AG20443 (cell line): ENCODE measurements around the gene TUT4.
"Not testable (repeated sequence)": the region's sequence is repeated elsewhere in the genome, so short reads cannot be mapped to it uniquely, and the experiment has no call there.

Experiments used
- DNase-seq: peaks from one replicate; pipeline ENCODE4 v3.0.0; 2012; ENCODE audit warnings: low spot score, mixed read lengths

The TUT4 gene

GRCh38 chr1:52552505-52553361 lies at the start of gene TUT4:
Gene TUT4 (minus strand): TSS chr1:52553092. CDS start chr1:52526280, 26,812 bp downstream.
- DNase-seq = peak; percentile 70

- peak; percentile 79 for DNase-seq
These were observed 49.3 kb upstream of the TUT4 start, which contains the start of gene GPX7 for GRCh38 chr1:52601991-52602855. Gene GPX7 (plus strand): TSS chr1:52602371. CDS start chr1:52602410, 39 bp downstream.

DNA sequence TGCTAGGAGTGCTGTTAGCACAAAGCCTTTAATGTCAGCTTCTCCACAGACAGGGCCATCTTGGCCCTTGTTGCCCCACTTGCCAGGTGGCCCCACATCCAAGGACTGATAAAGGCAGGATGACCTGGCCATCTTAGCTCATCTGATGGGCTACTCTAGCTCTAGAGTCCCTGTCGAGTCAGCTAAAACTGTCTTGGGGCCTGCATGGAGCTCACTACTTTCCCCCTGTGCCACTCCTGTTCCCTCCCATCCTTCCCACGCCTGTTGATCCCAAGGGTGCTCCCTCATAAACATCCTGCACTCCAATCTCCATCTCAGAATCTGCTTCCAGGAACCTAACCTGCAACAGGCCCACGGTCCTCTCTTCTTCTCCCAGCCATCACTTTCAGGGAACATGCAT lies 48.6 kb upstream of the TUT4 start:
- no peak for DNase-seq

DNA sequence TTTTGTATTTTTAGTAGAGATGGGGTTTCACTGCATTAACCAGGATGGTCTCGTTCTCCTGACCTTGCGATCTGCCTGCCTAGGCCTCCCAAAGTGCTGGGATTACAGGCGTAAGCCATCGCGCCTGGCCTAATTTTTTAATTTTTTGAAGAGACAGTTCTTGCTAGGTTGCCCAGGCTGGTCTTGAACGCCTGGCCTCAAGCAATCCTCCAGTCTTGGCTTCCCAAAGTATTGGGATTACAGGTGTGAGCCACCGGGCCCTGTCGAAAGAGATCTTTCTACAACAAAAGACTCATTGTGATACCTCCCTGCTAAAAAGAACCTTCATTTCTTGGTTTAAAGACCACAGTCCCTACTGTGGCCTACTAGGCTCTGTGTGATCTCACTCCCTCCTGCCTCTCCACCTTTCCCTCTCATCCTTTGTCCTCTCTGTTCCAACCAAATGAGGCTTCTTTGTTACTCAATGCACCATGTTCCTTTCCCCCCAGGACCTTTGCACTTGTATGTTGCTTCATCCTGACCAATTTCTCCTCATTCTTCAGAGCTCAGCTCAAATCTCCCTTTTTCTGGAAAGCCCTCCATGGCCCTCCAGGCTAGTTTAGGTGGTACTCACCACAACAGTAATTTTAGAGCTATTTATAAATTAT lies 47.8 kb upstream of the TUT4 start:
- DNase-seq = no peak

DNA sequence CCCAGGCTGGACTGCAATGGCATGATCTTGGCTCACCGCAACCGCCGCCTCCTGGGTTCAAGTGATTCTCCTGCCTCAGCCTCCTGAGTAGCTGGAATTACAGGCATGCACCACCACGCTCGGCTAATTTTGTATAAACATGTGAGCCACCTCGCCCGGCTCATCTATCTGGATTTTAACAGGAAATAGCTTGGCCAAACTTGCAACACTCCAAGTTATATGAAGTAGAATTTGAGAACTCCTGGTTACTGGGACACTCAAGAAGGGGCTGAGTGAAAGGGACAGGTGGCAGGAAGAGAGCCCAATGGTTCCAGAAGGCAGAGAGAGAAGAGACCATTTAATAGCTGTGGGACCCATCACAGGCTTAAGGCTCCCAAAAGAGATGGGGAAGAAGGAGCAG lies 46.3 kb upstream of the TUT4 start:
- no peak for DNase-seq

- DNase-seq = no peak
These were observed 45.8 kb upstream of the TUT4 start for GRCh38 chr1:52598729-52599128.

DNA sequence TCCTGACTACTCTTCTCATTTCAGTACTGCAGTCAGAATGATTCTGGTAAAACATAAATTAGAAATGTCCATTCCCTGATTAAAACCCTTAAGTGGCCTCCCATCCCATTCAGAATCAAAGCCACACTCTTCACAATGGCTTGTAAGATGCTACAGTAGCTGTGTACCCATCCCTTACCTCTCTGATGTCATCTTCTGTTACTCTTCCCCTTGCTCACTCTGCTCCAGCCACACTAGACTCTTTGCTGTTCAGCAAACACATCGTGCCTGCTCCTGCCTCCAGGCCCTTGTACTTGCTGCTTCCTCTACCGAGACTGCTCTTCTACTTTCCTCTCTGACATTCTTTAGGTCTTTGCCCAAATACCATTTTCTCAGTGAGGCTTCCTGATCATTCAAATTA lies 45.0 kb upstream of the TUT4 start:
- no peak for DNase-seq

DNA sequence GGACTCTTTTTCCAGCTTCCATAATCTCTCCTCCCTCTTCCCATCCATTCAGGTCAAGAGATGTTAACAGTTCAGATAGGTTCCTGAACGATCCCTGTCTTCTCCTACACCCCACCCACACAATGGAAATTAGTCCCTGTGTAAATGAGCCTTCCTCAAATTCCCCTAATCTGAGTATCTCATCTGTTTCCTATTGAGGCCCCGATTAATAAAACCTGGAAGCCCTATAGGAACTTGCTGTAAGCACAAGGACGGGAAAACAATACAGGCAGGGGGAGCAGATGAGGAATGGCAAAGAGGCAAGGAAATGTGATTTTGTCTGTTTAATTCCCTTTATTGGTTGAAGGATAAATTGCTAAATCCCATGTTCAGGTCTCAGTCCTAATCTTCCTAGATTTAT lies 42.2 kb upstream of the TUT4 start:
- DNase-seq = no peak

- DNase-seq = no peak
These were observed 40.6 kb upstream of the TUT4 start for GRCh38 chr1:52593495-52593894.

DNA sequence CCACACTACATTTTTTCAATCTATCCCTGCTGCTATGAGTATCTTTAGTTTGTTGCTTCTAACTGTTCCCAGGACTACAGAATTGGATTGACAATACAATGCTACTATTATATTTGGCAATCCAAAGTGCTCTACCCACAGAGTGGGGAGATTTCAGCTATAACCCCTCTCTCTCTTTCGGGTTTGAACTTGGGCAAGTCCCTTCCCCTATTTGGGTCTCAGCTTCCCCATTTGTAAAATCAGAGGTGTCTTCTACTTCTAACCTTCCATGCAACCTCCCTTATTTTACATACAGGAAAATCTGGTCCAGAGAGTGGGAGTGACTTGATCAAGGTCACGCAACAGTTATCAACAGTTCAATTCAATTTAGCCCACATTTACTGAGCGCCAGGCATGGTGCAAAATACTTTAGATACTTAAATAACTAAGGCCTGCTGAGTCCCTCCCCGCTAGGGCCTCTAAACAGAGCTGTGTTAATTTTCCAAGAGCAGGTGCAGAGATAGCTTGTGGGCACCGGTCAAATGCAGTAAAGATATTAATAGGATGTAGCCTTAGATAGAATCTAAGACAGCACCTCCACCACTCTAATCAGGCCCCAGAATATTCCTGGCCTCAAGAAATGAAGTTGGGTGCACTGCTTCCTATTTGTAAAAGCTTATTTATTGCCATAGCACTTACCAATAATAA lies 39.9 kb upstream of the TUT4 start:
- no peak for DNase-seq

GRCh38 chr1:52590266-52590665 lies 37.4 kb upstream of the TUT4 start:
- DNase-seq = no peak

DNA sequence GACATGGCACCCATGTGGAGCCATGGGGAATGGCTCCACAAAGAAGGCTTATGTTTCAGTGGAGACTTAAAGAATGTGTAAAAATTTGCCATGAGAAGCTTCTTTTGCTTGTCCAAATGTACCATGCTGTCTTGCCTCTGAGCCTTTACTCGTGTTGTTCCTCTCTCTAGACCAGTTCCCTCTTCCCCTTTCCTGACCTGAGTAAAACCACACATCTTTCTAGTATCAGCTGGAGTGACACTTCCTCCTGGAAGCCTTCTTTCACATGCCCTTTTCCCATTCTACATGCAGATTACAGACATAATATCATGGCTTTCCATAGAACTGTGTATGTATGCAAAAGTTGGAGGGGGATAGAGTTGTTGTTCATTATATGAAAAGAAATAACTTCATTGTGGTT lies 35.6 kb upstream of the TUT4 start:
- no peak for DNase-seq

DNA sequence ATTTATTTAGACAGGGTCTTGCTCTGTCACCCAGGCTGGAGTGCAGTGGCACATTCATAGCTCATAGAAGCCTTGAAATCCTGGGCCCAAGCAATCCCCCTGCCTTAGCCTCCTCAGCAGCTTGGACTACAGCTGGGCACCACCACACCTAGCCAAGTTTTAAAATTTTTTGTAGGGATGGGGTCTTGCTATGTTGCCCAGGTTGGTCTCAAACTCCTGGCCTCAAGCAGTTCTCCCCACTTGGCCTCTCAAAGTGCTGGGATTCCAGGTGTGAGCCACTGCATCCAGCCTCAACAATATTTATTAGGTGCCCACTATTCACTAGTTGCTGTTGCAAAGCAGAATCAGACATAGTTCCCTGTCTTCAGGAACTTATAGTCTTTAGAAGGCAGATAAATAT lies 35.1 kb upstream of the TUT4 start:
- DNase-seq = no peak

- DNase-seq = no peak
These were observed 32.6 kb upstream of the TUT4 start for GRCh38 chr1:52585474-52585873.

DNA sequence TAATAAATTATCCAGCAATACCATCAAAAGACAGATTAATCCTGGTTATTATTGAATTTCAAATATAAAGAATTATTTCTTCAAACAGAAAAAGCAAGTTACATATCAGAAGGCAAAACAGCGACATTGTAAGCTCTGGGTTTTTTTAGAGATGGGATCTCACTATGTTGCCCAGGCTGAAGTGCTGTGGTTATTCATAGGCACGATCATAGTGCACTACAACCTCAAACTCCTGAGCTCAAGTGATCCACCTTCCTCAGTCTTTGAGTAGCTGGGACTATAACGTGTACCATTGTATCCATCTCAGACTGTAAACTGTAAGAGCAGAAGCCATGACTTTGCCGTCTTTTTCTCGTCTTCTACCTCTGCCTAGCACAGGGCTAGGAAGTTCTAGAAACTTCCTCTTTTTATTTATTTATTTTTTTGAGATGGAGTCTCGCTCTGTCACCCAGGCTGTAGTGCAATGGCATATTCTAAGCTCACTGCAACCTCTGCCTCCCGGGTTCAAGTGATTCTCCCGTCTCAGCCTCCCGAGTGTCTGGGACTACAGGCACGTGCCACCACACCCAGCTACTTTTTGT lies 29.3 kb upstream of the TUT4 start:
- no peak for DNase-seq

DNA sequence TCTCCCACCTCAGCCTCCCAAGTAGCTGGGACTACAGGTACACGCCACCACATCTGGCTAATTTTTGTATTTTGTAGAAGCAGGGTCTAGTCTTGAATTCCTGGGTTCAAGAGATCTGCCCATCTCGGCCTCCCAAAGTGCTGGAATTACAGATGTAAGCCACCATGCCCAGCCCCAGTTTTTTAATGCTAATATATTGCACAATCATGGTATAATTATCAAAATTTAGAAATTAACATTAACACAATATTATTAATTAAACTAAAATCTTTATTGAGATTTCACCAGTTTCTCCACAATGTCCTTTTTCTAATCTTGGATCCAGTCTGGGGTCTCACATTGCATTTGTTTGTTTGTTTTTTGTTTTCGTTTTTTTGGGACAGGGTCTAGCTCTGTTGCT lies 27.4 kb upstream of the TUT4 start:
- DNase-seq = no peak

DNA sequence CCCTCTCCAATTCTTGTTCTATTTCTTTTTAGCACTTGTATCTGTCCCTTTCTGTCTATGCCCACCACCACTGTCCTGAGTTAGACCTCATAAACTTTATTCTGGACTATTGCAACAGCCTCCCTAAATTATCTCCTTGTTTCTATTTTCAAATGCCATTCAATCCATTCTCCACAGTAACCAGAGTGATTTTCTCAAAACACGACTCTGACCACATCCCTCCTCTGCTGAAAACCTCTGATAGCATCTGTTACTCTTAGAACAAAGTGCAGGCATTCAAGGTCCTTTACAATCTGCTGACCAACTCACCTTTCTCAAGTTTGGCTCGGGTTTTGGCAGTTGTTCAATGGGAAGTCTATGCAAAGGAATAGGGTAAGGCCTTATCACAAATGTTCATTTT lies 26.5 kb upstream of the TUT4 start:
- no peak for DNase-seq

GRCh38 chr1:52578066-52578465 lies 25.2 kb upstream of the TUT4 start:
- DNase-seq = not testable (repeated sequence)

DNA sequence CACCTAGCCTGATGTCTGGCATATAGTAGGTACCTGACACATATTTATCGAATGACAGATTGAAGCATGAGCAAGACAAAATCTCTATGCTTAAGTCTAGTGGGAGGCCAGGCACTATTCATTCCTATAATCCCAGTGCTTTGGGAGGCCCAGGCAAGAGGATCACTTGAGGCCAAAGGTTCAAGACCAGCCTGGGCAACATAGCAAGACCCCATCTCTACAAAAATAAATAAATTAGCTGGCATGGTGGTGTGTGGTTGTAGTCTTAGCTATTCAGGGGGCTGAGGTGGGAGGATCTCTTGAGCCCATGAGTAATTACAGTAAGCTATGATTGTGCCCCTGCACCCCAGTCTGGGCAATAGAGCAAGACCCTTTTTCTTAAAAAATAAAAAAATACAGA lies 23.2 kb upstream of the TUT4 start:
- DNase-seq = no peak

- peak; percentile 89 for DNase-seq
These were observed 21.7 kb upstream of the TUT4 start for GRCh38 chr1:52574594-52574993.

GRCh38 chr1:52572387-52572786 lies 19.5 kb upstream of the TUT4 start:
- no peak for DNase-seq

DNA sequence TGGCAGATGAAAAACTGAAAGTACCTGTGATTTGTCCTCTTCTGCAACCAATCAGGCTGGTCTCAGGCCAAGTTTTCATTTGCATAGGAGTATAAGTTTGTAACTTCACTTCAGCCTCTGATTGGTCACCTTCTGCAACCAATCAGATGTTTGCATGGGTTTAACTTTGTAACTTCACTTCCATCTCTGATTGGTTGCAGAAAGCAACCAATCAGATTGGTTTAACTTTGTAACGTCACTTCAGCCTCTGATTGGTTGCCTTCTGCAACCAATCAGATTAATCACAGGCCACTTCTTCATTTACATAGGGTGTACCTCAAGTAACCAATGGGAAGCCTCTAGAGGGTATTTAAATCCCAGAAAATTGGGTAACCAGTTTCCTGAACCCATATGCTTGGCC lies 18.9 kb upstream of the TUT4 start:
- DNase-seq = no peak
